Measurements from ENCODE around the gene PRKAG2.
"Not testable (repeated sequence)": the region's sequence is repeated elsewhere in the genome, so short reads cannot be mapped to it uniquely, and the experiment has no call there.

Gene PRKAG2

GRCh38 chr7:151832138-151832537, 44.8 kb downstream of the PRKAG2 start:
- H2AFZ ChIP-seq = no peak overlapping the region

GRCh38 chr7:151831606-151832005, 45.3 kb downstream of the PRKAG2 start:
- H3K36me3 ChIP-seq (ENCODE audit: control insufficient read depth, insufficient read depth, low read length) = no peaks in the 10 kb centered on the region
- H3K9me3 ChIP-seq (ENCODE audit: control insufficient read depth, low read length) = no peaks in the 10 kb centered on the region

More at GRCh38 chr7:151832138-151832537, 44.8 kb downstream of the PRKAG2 start:
- no peak overlapping the region for H3K9ac ChIP-seq
- H3K9me3 ChIP-seq (ENCODE audit: control insufficient read depth, low read length) = no peaks in the 10 kb centered on the region
- H3K27me3 ChIP-seq (ENCODE audit: control insufficient read depth, insufficient read depth, low read length) = no peaks in the 10 kb centered on the region
- H3K79me2 ChIP-seq = no peaks in the 10 kb centered on the region
- H3K4me2 ChIP-seq (ENCODE audit: low read length) = no peak overlapping the region
- H3K4me1 ChIP-seq = no peaks in the 10 kb centered on the region
- no peak overlapping the region for H3K4me3 ChIP-seq (ENCODE audit: low read depth, low read length)
- TF ChIP-seq CTCF (IDR thresholded peaks at IDR 0.05) = no peak
- H3K27ac ChIP-seq = no peak overlapping the region
- H3K36me3 ChIP-seq (ENCODE audit: control insufficient read depth, insufficient read depth, low read length) = no peaks in the 10 kb centered on the region

GRCh38 chr7:151830121-151830830, 46.6 kb downstream of the PRKAG2 start:
- no peaks in the 10 kb centered on the region for H3K36me3 ChIP-seq (ENCODE audit: control insufficient read depth, insufficient read depth, low read length)
- no peak overlapping the region for H2AFZ ChIP-seq
- H3K27me3 ChIP-seq (ENCODE audit: control insufficient read depth, insufficient read depth, low read length) = no peaks in the 10 kb centered on the region
- no peak overlapping the region for H3K27ac ChIP-seq
- no peaks in the 10 kb centered on the region for H3K9me3 ChIP-seq (ENCODE audit: control insufficient read depth, low read length)
- no peak overlapping the region for H3K4me3 ChIP-seq (ENCODE audit: low read depth, low read length)
- no peaks in the 10 kb centered on the region for H3K4me1 ChIP-seq
- no peak for TF ChIP-seq CTCF (IDR thresholded peaks at IDR 0.05)
- H3K79me2 ChIP-seq = no peaks in the 10 kb centered on the region
- no peak overlapping the region for H3K4me2 ChIP-seq (ENCODE audit: low read length)
- H3K9ac ChIP-seq = no peak overlapping the region

More at GRCh38 chr7:151831606-151832005, 45.3 kb downstream of the PRKAG2 start:
- Histone ChIP-seq H3K79me2 (no peaks in the 10 kb centered on the region), H3K4me1 (no peaks in the 10 kb centered on the region), H3K9ac (no peak overlapping the region), H3K4me3 (ENCODE audit: low read depth, low read length) (no peak overlapping the region), H2AFZ (no peak overlapping the region), H3K4me2 (ENCODE audit: low read length) (no peak overlapping the region), H3K27me3 (ENCODE audit: control insufficient read depth, insufficient read depth, low read length) (no peaks in the 10 kb centered on the region), H3K27ac (no peak overlapping the region)
- no peak for TF ChIP-seq CTCF (IDR thresholded peaks at IDR 0.05)

GRCh38 chr7:151829707-151830106, 47.2 kb downstream of the PRKAG2 start:
- Histone ChIP-seq H2AFZ (no peak overlapping the region), H3K9me3 (ENCODE audit: control insufficient read depth, low read length) (no peaks in the 10 kb centered on the region), H3K27me3 (ENCODE audit: control insufficient read depth, insufficient read depth, low read length) (no peaks in the 10 kb centered on the region), H3K27ac (no peak overlapping the region), H3K79me2 (no peaks in the 10 kb centered on the region), H3K4me3 (ENCODE audit: low read depth, low read length) (no peak overlapping the region), H3K36me3 (ENCODE audit: control insufficient read depth, insufficient read depth, low read length) (no peaks in the 10 kb centered on the region), H3K4me2 (ENCODE audit: low read length) (no peak overlapping the region), H3K9ac (no peak overlapping the region), H3K4me1 (no peaks in the 10 kb centered on the region)
- no peak for TF ChIP-seq CTCF (IDR thresholded peaks at IDR 0.05)

GRCh38 chr7:151827620-151828019, 49.3 kb downstream of the PRKAG2 start:
- Histone ChIP-seq H3K4me1 (no peaks in the 10 kb centered on the region), H3K27me3 (ENCODE audit: control insufficient read depth, insufficient read depth, low read length) (no peaks in the 10 kb centered on the region), H3K27ac (no peak overlapping the region), H3K9me3 (ENCODE audit: control insufficient read depth, low read length) (no peaks in the 10 kb centered on the region), H3K79me2 (no peaks in the 10 kb centered on the region), H3K4me3 (ENCODE audit: low read depth, low read length) (no peak overlapping the region), H3K4me2 (ENCODE audit: low read length) (no peak overlapping the region), H3K9ac (no peak overlapping the region), H3K36me3 (ENCODE audit: control insufficient read depth, insufficient read depth, low read length) (no peaks in the 10 kb centered on the region), H2AFZ (no peak overlapping the region)
- no peak for TF ChIP-seq CTCF (IDR thresholded peaks at IDR 0.05)

GRCh38 chr7:151826316-151826715, 50.6 kb downstream of the PRKAG2 start:
- H3K4me3 ChIP-seq (ENCODE audit: low read depth, low read length); H3K9me3 ChIP-seq (ENCODE audit: control insufficient read depth, low read length); H2AFZ ChIP-seq; H3K27me3 ChIP-seq (ENCODE audit: control insufficient read depth, insufficient read depth, low read length); H3K79me2 ChIP-seq; H3K9ac ChIP-seq; H3K4me1 ChIP-seq; H3K27ac ChIP-seq; H3K4me2 ChIP-seq (ENCODE audit: low read length); H3K36me3 ChIP-seq (ENCODE audit: control insufficient read depth, insufficient read depth, low read length): not testable (repeated sequence)
